Measurements from ENCODE around the gene RAD21L1.

Gene RAD21L1

DNA sequence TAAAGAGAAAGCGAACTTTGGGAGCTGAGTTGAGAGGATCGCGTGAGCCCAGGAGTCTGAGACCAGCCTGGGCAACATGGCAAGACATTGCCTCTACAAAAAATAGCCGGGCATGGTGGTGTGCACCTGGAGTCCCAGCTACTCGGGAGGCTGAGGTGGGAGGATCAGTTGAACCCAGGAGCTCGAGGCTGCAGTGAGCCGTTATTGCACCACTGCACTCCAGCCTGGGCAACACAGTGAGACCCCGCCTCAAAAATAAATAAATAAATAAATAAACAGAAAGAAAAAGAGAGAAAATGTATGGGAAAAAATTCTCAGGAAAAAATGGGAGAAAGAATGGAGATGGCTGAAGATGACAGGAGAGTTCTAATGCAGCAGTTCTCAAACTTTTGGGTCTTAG, 20.0 kb upstream of the RAD21L1 start:
- Histone ChIP-seq H3K9me2 (replicated peaks; ENCODE audit: control insufficient read depth, low read length) (no peaks in the 10 kb centered on the region), H3K4me1 (ENCODE audit: control insufficient read depth, low read length) (no peaks in the 10 kb centered on the region), H4K20me1 (ENCODE audit: control insufficient read depth, insufficient read depth, low read depth, low read length) (no peaks in the 10 kb centered on the region; the same call in 1 of the 2 replicates), H3K79me2 (ENCODE audit: control insufficient read depth, low read length) (no peaks in the 10 kb centered on the region), H3K27me3 (ENCODE audit: control insufficient read depth, low read length) (peaks cover 21% of the 10 kb centered on the region; the same call in 1 of the 2 replicates), H3K36me3 (ENCODE audit: control insufficient read depth, low read length) (no peaks in the 10 kb centered on the region), H3F3A (ENCODE audit: control insufficient read depth, insufficient read depth) (no peaks in the 10 kb centered on the region), H3K27ac (ENCODE audit: low read depth, low read length) (no peak overlapping the region), H3K4me3 (ENCODE audit: low read length) (no peak overlapping the region), H3K9me3 (ENCODE audit: control insufficient read depth, insufficient read depth, low read length) (no peaks in the 10 kb centered on the region), H3K4me2 (ENCODE audit: low read length) (no peak overlapping the region)
- no peak for TF ChIP-seq EZH2phosphoT487 (IDR thresholded peaks at IDR 0.05; ENCODE audit: borderline replicate concordance, low read length)
- TF ChIP-seq, protein P1, sequence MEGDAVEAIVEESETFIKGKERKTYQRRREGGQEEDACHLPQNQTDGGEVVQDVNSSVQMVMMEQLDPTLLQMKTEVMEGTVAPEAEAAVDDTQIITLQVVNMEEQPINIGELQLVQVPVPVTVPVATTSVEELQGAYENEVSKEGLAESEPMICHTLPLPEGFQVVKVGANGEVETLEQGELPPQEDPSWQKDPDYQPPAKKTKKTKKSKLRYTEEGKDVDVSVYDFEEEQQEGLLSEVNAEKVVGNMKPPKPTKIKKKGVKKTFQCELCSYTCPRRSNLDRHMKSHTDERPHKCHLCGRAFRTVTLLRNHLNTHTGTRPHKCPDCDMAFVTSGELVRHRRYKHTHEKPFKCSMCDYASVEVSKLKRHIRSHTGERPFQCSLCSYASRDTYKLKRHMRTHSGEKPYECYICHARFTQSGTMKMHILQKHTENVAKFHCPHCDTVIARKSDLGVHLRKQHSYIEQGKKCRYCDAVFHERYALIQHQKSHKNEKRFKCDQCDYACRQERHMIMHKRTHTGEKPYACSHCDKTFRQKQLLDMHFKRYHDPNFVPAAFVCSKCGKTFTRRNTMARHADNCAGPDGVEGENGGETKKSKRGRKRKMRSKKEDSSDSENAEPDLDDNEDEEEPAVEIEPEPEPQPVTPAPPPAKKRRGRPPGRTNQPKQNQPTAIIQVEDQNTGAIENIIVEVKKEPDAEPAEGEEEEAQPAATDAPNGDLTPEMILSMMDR (IDR thresholded peaks at IDR 0.05; ENCODE audit: low read depth, low read length, poor library complexity, severe bottlenecking) = no peak

DNA sequence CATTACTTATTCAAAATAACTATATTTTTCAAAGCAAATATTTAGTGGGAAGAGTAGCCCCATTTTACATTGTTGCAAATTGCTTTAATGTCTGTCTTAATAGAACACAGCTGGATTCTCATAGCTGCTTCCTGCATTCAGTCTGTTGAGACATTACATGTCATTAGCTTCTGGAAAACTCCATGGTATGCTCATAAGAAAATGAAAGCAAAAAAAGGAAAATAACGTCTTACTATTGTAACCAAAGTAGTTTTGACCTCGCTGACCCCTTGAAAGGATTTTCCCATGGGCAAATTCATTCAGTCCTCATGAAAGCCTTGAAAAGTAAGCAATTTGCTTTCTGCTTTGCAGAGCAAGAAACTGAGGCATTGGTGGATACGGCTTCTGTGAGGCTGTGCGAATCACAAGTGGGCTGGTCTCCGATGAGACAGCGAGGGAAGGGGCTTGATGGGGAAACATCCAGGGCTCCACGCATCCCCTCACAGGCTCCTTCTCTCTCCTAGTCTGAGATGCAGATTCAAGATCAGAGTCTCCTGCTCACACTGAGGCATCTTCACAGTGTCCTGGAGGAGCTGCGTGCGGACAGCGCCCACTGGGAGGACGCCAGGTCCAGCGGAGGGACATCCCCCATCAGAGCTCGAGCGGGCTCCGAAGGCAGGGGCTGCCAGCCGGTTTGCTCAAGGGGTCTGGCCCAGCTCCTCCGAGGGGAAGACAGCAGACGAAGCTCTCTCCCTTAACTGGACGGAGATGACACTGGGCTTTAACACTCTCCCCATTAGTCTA, 19.3 kb upstream of the RAD21L1 start:
- H3K36me3 ChIP-seq (ENCODE audit: control insufficient read depth, low read length) = no peaks in the 10 kb centered on the region
- H3F3A ChIP-seq (ENCODE audit: control insufficient read depth, insufficient read depth) = no peaks in the 10 kb centered on the region
- H3K4me3 ChIP-seq (ENCODE audit: low read length) = no peak overlapping the region
- no peak overlapping the region for H3K27ac ChIP-seq (ENCODE audit: low read depth, low read length)
- H3K9me2 ChIP-seq (replicated peaks; ENCODE audit: control insufficient read depth, low read length) = no peaks in the 10 kb centered on the region
- H4K20me1 ChIP-seq (ENCODE audit: control insufficient read depth, insufficient read depth, low read depth, low read length) = no peaks in the 10 kb centered on the region; the same call in 1 of the 2 replicates
- peaks cover 21% of the 10 kb centered on the region; the same call in 1 of the 2 replicates for H3K27me3 ChIP-seq (ENCODE audit: control insufficient read depth, low read length)
- no peaks in the 10 kb centered on the region for H3K9me3 ChIP-seq (ENCODE audit: control insufficient read depth, insufficient read depth, low read length)
- no peaks in the 10 kb centered on the region for H3K79me2 ChIP-seq (ENCODE audit: control insufficient read depth, low read length)
- TF ChIP-seq, protein P1 (IDR thresholded peaks at IDR 0.05; ENCODE audit: low read depth, low read length, poor library complexity, severe bottlenecking) = no peak
- TF ChIP-seq EZH2phosphoT487 (IDR thresholded peaks at IDR 0.05; ENCODE audit: borderline replicate concordance, low read length) = no peak
- H3K4me1 ChIP-seq (ENCODE audit: control insufficient read depth, low read length) = no peaks in the 10 kb centered on the region
- no peak overlapping the region for H3K4me2 ChIP-seq (ENCODE audit: low read length)

DNA sequence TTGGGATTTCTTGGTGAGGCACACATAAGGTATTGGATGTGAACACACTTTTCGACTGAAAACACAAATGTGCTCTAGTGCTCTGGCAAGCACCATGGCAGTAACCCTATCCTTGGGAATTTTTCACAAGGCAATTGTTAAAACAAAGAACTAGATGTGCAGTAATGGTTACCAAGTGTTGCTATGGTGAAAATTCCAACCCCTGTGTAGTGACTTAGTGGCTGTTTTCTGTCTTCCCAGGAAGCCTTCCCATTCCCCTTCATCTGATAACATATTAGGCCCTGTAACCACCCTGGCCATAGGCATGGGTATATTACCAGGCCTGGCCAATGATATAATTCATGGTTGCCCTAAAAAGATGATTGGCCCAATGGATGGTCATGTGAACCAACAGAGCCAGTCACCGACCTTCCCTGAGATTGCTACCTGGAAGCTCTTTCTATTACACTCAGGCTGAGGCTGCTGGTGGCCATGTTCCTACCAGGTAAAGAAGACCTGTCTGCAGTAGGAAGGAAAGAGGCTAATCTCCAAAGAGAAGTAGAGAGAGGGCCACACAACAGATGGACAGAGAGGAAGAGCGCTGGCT, 18.5 kb upstream of the RAD21L1 start:
- TF ChIP-seq, protein P1 (IDR thresholded peaks at IDR 0.05; ENCODE audit: low read depth, low read length, poor library complexity, severe bottlenecking) = no peak
- TF ChIP-seq EZH2phosphoT487 (IDR thresholded peaks at IDR 0.05; ENCODE audit: borderline replicate concordance, low read length) = no peak
- Histone ChIP-seq H3K27me3 (ENCODE audit: control insufficient read depth, low read length) (peaks cover 22% of the 10 kb centered on the region), H4K20me1 (ENCODE audit: control insufficient read depth, insufficient read depth, low read depth, low read length) (no peaks in the 10 kb centered on the region; the same call in 1 of the 2 replicates), H3K4me3 (ENCODE audit: low read length) (no peak overlapping the region), H3K9me2 (replicated peaks; ENCODE audit: control insufficient read depth, low read length) (no peaks in the 10 kb centered on the region), H3F3A (ENCODE audit: control insufficient read depth, insufficient read depth) (no peaks in the 10 kb centered on the region), H3K79me2 (ENCODE audit: control insufficient read depth, low read length) (no peaks in the 10 kb centered on the region), H3K27ac (ENCODE audit: low read depth, low read length) (no peak overlapping the region), H3K4me1 (ENCODE audit: control insufficient read depth, low read length) (no peaks in the 10 kb centered on the region), H3K9me3 (ENCODE audit: control insufficient read depth, insufficient read depth, low read length) (no peaks in the 10 kb centered on the region), H3K36me3 (ENCODE audit: control insufficient read depth, low read length) (no peaks in the 10 kb centered on the region), H3K4me2 (ENCODE audit: low read length) (no peak overlapping the region)

All from DOHH2 (cell line).